Neural crest cell (in vitro differentiated cells): ENCODE data around the gene CD209. TPM values are rescaled to one million over a fixed set of nuclear protein-coding genes. Genes with fewer than 3 reads are reported as not detected.

ENCODE experiments used
- DNase-seq: peaks from one replicate; pipeline ENCODE4 v3.0.0; 2021; ENCODE audit warnings: low read depth, mixed read lengths, low spot score
- H3K27ac Mint-ChIP-seq: one replicate; pipeline ENCODE4 v1.8.0; 2021; ENCODE audit warnings: mild to moderate bottlenecking, mixed read lengths; ENCODE audit not compliant: unreplicated experiment
- H3K27me3 Mint-ChIP-seq: 2 replicates; pipeline ENCODE4 v1.8.0; 2021; ENCODE audit warnings: low read depth, mild to moderate bottlenecking, mixed read lengths
- H3K36me3 Mint-ChIP-seq: 2 replicates; pipeline ENCODE4 v1.8.0; 2021; ENCODE audit warnings: low read depth, mild to moderate bottlenecking, mixed read lengths
- H3K4me1 Mint-ChIP-seq: 2 replicates; pipeline ENCODE4 v1.8.0; 2021; ENCODE audit warnings: mixed read lengths
- H3K4me3 Mint-ChIP-seq: one replicate; pipeline ENCODE4 v1.8.0; 2021; ENCODE audit warnings: mild to moderate bottlenecking, mixed read lengths
- H3K9me3 Mint-ChIP-seq: 2 replicates; pipeline ENCODE4 v1.8.0; 2021; ENCODE audit warnings: mixed read lengths
- total RNA-seq: library from RNA; stranded (reverse); gene quantifications from 2 replicates; pipeline ENCODE4 v1.2.1, GENCODE V29; 2021
- TF ChIP-seq, protein P1 (sequence below): fragments of 200-600 bp; sonication (generic); conservative IDR thresholded peaks from 2 replicates; pipeline ENCODE4 v1.5.0; 2021; ENCODE audit warnings: antibody characterized with exemption, mild to moderate bottlenecking

The CD209 gene
- total RNA-seq, 1 donor from 2014 or later, result not detected

DNA sequence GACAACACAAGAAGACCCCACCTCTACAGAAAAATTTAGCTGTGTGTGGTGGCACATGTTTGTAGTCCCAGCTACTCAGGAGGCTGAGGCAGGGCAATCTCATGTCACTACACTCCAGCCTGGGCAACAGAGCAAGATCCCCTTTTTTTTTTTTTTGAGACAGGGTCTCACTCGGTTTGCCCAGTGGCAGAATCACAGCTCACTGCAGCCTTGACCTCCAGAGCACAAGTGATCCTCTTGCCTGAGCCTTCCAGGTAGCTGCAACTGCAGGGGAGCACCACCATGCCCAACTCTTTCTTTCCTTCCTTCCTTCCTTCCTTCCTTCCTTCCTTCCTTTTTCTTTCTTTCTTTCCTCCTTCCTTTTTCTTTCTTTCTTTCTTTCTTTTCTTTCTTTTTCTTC lies 11.2 kb downstream of the CD209 start:
- Mint-ChIP-seq H3K27ac (no peak overlapping the region), H3K4me3 (no peak overlapping the region), H3K27me3 (peaks cover 91% of the 10 kb centered on the region)

DNA sequence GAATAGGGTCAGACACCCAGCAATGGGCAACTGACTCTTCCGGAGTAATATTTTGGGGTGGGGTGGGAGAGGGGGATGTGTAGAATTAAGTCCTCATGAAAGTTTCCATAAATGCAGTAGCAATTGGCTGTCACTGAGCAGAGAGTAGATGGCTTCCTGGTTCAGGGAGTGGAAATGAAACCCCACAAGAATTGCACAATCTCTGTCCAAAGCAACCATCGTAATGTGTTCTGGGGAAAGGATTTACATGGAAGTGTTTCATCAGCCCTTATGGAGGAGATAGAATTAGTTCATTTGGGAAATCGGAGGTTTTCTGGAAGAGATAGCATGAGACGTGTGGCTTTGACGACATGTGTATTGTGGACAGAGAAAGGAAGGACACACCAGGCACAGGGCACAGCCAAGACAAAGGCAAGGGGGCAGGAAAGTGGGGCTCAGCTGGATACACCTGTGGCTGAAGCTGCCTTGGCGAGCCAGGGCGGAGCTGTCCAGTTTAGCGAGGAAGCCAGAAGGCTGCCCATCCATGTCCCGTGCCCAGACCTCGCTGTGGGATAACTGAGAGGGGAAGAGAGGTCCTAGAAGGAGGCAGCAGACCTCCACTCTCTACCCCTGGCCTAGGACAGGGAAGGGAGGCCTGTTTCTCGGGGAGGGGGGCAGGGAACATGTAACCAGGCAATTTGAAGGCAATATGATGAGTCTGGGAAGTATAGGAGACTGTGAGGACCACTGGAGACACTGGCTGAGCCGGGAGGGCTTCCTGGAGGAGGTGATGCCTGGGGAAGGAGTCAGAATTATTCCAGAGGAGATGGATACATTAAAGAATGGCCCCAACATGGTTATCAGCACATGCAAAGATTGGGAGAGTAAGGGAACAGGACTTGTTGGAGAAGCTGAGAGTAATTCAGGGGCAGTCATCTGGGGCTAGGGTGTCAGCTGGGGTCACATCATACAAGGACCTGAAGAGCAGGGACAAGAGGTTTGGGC lies 12.8 kb downstream of the CD209 start:
- no peaks in the 10 kb centered on the region for H3K36me3 Mint-ChIP-seq
- H3K9me3 Mint-ChIP-seq, result no peaks in the 10 kb centered on the region
- TF ChIP-seq, protein P1, sequence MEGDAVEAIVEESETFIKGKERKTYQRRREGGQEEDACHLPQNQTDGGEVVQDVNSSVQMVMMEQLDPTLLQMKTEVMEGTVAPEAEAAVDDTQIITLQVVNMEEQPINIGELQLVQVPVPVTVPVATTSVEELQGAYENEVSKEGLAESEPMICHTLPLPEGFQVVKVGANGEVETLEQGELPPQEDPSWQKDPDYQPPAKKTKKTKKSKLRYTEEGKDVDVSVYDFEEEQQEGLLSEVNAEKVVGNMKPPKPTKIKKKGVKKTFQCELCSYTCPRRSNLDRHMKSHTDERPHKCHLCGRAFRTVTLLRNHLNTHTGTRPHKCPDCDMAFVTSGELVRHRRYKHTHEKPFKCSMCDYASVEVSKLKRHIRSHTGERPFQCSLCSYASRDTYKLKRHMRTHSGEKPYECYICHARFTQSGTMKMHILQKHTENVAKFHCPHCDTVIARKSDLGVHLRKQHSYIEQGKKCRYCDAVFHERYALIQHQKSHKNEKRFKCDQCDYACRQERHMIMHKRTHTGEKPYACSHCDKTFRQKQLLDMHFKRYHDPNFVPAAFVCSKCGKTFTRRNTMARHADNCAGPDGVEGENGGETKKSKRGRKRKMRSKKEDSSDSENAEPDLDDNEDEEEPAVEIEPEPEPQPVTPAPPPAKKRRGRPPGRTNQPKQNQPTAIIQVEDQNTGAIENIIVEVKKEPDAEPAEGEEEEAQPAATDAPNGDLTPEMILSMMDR, result no peak
- H3K4me3 Mint-ChIP-seq, result no peak overlapping the region
- no peaks in the 10 kb centered on the region for H3K4me1 Mint-ChIP-seq
- DNase-seq, result no peak
- H3K27ac Mint-ChIP-seq, result no peak overlapping the region
- peaks cover 89% of the 10 kb centered on the region for H3K27me3 Mint-ChIP-seq

More for the DNA sequence above, 11.2 kb downstream of the CD209 start:
- TF ChIP-seq, protein P1, result no peak
- no peak for DNase-seq
- no peaks in the 10 kb centered on the region for H3K4me1 Mint-ChIP-seq
- no peaks in the 10 kb centered on the region for H3K36me3 Mint-ChIP-seq
- no peaks in the 10 kb centered on the region for H3K9me3 Mint-ChIP-seq

DNA sequence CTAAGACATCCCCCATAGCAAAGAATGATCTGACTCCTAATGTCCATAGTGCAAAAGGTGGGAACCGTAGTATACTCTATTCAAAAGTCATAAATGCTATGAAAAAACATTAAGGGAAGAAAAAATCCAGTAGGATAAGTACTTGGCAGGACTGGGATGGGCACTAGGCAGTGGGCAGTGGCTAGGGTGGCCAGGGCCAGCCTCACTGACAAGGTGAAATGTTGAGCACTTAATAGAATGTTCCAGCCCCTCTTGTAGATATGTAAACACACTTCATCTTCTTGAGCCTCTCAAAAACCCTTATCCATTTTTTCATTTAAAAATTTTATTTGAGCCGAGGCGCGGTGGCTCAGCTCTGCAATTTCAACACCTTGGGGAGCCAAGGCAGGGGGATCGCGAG lies 14.0 kb downstream of the CD209 start:
- H3K9me3 Mint-ChIP-seq, result no peaks in the 10 kb centered on the region
- H3K4me1 Mint-ChIP-seq, result no peaks in the 10 kb centered on the region
- H3K27me3 Mint-ChIP-seq, result peaks cover 91% of the 10 kb centered on the region
- H3K27ac Mint-ChIP-seq, result no peak overlapping the region
- no peak overlapping the region for H3K4me3 Mint-ChIP-seq
- no peak for DNase-seq
- TF ChIP-seq, protein P1, result no peak
- no peaks in the 10 kb centered on the region for H3K36me3 Mint-ChIP-seq

DNA sequence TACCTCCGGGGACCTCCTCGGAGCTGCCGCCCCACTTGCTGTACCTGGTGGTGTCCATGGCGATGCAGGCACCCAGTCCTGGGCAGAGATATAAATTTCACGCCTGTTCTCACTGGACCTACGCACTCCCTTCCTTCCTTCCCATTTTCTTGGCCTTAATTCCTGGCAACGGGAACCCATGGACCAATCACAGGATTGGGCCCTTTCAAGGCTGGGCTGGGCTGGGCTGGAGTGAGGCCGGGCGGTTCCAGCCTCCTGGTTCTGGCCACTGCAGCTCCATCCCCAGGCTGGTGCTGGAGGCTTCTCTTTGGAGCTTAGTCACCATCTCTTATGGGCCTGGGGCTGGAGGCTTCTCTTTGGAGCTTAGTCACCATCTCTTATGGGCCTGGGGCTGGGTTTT lies 15.3 kb downstream of the CD209 start, which contains the start of gene CLEC4G:
Gene CLEC4G, minus strand, starts transcription at position 66 of the 400 bp plus-strand sequence. Its CDS starts 8 bp downstream, at position 58.
- TF ChIP-seq, protein P1, result no peak
- H3K4me1 Mint-ChIP-seq, result no peaks in the 10 kb centered on the region
- no peaks in the 10 kb centered on the region for H3K9me3 Mint-ChIP-seq
- H3K4me3 Mint-ChIP-seq, result no peak within 1 kb of the TSS
- H3K27ac Mint-ChIP-seq, result no peak within 1 kb of the TSS
- peaks cover 93% of the 10 kb centered on the region for H3K27me3 Mint-ChIP-seq
- no peaks in the 10 kb centered on the region for H3K36me3 Mint-ChIP-seq
- no peak for DNase-seq

DNA sequence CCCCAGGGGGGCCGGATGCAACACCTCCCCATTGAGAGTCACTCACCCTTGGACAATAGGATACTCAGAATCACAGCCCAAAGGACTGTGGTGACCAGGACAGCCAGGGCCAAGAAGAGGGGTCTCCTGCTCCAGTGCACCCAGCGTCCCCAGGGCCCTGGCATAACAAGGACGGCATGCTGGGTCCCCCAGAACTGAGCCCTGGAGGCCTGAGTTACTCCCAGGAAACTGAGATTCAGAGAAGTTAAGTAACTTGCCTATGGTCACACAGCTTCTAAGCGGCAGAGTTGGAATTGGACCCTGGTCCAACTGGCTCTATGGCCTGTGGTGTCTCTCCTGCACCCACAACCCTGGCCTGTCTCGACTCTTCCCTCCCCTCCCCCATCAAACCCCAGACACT lies 15.7 kb downstream of the CD209 start:
- no peaks in the 10 kb centered on the region for H3K36me3 Mint-ChIP-seq
- H3K4me1 Mint-ChIP-seq, result no peaks in the 10 kb centered on the region
- TF ChIP-seq, protein P1, result no peak
- peaks cover 90% of the 10 kb centered on the region for H3K27me3 Mint-ChIP-seq
- no peaks in the 10 kb centered on the region for H3K9me3 Mint-ChIP-seq
- no peak overlapping the region for H3K27ac Mint-ChIP-seq
- DNase-seq, result no peak
- no peak overlapping the region for H3K4me3 Mint-ChIP-seq
